PC-9 (cell line): ENCODE data around the gene NEUROD6.

Source experiments
- CTCF ChIP-seq: fragments of 200-600 bp; sonication (generic); conservative IDR thresholded peaks from 2 replicates; pipeline ENCODE4 v1.6.1; 2017; ENCODE audit warnings: mixed run types, antibody characterized with exemption, mild to moderate bottlenecking, moderate library complexity
- EZH2 ChIP-seq: fragments of 200-600 bp; sonication (generic); IDR thresholded peaks from 2 replicates; pipeline ENCODE4 v1.8.0; 2017; ENCODE audit warnings: antibody characterized with exemption, low read depth

- TF ChIP-seq CTCF (no peak), EZH2 (no peak)
Observed at GRCh38 chr7:31335161-31335856, 5.2 kb downstream of the NEUROD6 start.
